A673 (cell line): Measurements from ENCODE around the gene CHST12.

Source experiments
- CTCF ChIP-seq: fragments of 300-800, 200-600 bp; sonication (generic); conservative IDR thresholded peaks from 2 replicates; pipeline ENCODE4 v1.5.1; 2017; ENCODE audit warnings: low read depth, mild to moderate bottlenecking, antibody characterized with exemption, low read length, moderate library complexity, mixed read lengths
- EZH2 ChIP-seq: fragments of 200-600 bp; sonication (generic); IDR thresholded peaks from 2 replicates; pipeline ENCODE4 v1.6.1; 2017; ENCODE audit warnings: borderline replicate concordance, low read depth, mild to moderate bottlenecking, mixed read lengths, antibody characterized with exemption, low read length; ENCODE audit not compliant: poor library complexity, severe bottlenecking

- no peak for TF ChIP-seq CTCF
- TF ChIP-seq EZH2, result no peak
These were observed 56.8 kb downstream of the CHST12 start for GRCh38 chr7:2460188-2460587.
